ENCODE results near the gene PLPP4.

Gene PLPP4

GRCh38 chr10:120606051-120606764 lies 149.2 kb downstream of the PLPP4 start:
- in situ Hi-C loops (cut with MboI; ENCODE audit: low sequenced_read_pairs), result no loop called here

- in situ Hi-C loops (cut with MboI; ENCODE audit: low sequenced_read_pairs), result no loop called here
Measured at GRCh38 chr10:120607016-120607709, 150.1 kb downstream of the PLPP4 start.

DNA sequence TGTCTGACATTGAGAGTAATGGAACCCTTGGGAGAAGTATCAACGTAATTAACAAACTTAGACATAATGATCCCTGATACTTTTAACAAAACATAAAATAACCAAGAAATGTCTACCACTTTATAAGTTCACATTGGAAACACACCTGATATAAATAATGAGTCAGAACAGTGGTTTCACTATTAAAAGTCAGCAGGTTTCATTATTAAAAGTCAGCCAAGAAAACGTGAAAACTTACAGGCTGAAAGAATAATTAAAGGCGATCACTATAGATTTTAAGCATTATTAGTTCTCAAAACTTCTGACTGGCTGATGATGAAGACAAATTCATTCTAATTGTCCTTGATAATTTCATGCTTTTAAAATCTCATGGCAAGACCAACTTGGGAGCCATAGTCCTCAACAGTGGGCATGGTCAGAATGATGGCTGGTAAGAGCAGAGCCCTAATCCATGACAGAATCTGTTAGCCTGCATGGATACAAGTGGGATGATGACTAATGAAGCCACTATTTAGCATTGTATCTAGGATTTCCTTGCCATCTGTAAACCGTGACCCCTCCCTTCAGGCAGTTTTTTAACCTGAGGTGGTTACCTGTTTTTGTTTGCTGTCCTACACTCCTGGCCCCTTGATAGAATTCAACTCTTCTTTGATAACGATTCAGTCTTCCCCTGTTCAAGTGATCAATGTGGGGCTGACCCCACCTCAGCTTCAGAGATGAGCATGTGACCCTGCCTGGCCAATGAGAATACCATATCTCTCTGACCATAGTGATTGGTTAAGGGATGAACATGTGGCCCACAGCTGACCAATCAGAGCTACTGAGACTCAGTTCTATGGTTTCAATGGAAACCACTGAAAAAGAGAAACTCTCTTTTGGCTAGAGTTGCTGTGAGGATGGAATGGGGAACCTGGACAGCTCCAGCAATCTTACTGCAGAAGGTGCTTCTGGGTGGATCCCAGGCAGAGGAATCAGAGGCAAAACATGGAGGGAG lies 151.0 kb downstream of the PLPP4 start:
- in situ Hi-C loops (cut with MboI; ENCODE audit: low sequenced_read_pairs), result no loop called here

GRCh38 chr10:120609006-120609405 lies 152.0 kb downstream of the PLPP4 start:
- in situ Hi-C loops (cut with MboI; ENCODE audit: low sequenced_read_pairs), result no loop called here

- in situ Hi-C loops (cut with MboI; ENCODE audit: low sequenced_read_pairs), result no loop called here
Measured at GRCh38 chr10:120610791-120611190, 153.8 kb downstream of the PLPP4 start.

GRCh38 chr10:120612756-120613155 lies 155.7 kb downstream of the PLPP4 start:
- in situ Hi-C loops (cut with MboI; ENCODE audit: low sequenced_read_pairs), result no loop called here

- in situ Hi-C loops (cut with MboI; ENCODE audit: low sequenced_read_pairs), result no loop called here
Measured at GRCh38 chr10:120613180-120613579, 156.2 kb downstream of the PLPP4 start.

DNA sequence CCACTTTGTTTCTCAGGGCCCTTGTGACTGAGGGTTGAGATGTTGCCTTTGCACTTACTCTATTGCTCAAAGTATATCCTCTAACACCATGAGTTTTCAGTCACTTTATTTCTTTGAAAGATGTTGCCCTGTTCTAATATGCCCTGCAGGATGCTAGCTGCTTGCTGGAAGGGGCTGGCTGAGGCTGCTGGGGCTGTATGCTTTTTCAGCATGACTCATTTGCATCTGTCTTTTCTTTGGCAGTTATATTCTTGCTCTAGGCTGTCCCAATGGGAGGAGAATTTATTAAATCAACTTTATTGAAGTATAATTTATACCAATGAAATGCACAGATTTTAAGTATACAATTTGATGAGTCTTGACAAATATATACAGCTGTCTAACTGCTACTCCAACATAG lies 157.7 kb downstream of the PLPP4 start:
- in situ Hi-C loops (cut with MboI; ENCODE audit: low sequenced_read_pairs), result no loop called here

DNA sequence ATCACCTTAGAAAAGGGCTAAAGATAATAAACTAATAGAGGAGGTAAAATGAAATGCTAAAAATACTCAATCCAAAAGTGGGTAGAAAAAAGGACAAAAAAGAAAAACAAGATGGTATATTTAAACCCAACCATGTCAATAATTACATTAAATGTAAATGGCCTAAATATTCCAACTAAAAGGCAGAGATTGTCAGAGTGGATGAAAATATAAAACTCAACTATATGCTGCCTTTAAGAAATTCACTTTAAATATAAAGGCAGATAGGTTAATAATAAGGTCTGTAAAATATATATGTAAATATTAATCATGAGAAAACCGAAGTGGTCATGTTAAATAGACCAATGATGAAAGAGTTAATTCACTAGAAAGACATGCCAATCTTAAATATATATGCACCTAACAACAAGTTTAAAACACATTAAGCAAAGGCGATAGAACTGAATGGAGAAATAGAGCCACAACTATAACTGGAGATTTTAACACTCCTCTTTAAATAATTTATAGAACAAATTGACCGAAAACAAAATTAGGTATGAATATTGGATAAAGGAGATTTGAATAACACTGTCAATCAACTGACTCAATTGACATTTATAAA lies 159.4 kb downstream of the PLPP4 start:
- in situ Hi-C loops (cut with MboI; ENCODE audit: low sequenced_read_pairs), result no loop called here

GRCh38 chr10:120628197-120628596 lies 171.2 kb downstream of the PLPP4 start:
- in situ Hi-C loops (cut with MboI; ENCODE audit: low sequenced_read_pairs), result no loop called here

DNA sequence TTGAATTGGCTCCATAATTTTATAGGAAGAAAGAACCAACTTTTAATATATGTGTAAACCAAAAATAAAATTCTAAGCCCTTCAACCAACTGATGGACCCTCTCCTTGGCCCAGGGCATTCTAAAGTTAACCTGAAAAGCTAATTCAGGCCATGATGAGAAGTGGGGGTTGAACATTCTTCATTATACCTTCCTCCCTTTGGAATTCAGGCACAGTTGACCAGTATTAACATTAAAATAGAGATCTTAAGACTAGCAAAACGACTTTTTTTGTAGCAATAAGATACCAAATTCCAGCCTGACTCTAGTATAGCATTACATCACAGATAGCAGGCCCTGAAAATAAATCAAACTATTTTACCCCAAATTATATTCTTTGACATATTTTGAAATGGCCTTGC lies 173.2 kb downstream of the PLPP4 start:
- in situ Hi-C loops (cut with MboI; ENCODE audit: low sequenced_read_pairs), result no loop called here

GRCh38 chr10:120632047-120632446 lies 175.0 kb downstream of the PLPP4 start:
- in situ Hi-C loops (cut with MboI; ENCODE audit: low sequenced_read_pairs), result no loop called here

GRCh38 chr10:120632942-120633341 lies 175.9 kb downstream of the PLPP4 start:
- in situ Hi-C loops (cut with MboI; ENCODE audit: low sequenced_read_pairs), result no loop called here

- in situ Hi-C loops (cut with MboI; ENCODE audit: low sequenced_read_pairs), result no loop called here
Measured at GRCh38 chr10:120634659-120635058, 177.6 kb downstream of the PLPP4 start.

All from HL-60/S4 treated with phorbol 12-myristate 13-acetate at 8.2 ng/mL for 4 days and 3 days (cell line).